K562 (cell line): ENCODE data around the gene MARCHF3. TPM values are rescaled to one million over a fixed set of nuclear protein-coding genes. Genes with fewer than 3 reads are reported as not detected.

ENCODE experiments used
- CAMTA2 ChIP-seq: fragments of 250-450 bp; sonication (Bioruptor Pico); conservative IDR thresholded peaks from 2 replicates; pipeline ENCODE4 v1.5.1; 2022
- CTBP1 ChIP-seq: fragments of 450-650 bp; IDR thresholded peaks from 2 replicates; pipeline ENCODE4 v1.6.1; 2016; ENCODE audit warnings: borderline replicate concordance
- KLF16 ChIP-seq: IDR thresholded peaks from 2 replicates; pipeline ENCODE4 v1.6.1; 2016; ENCODE audit warnings: antibody characterized with exemption
- NFATC3 ChIP-seq: fragments of 450-650 bp; IDR thresholded peaks from 2 replicates; pipeline ENCODE4 v1.6.1; 2017; ENCODE audit warnings: mild to moderate bottlenecking
- PURB ChIP-seq: sonication (generic); formaldehyde crosslinking; IDR thresholded peaks from 2 replicates; pipeline ENCODE4 v1.9.0; 2021; ENCODE audit warnings: low read depth, mild to moderate bottlenecking, missing genetic modification reagents
- SMAD1 ChIP-seq: fragments of 150-350 bp; IDR thresholded peaks from 2 replicates; pipeline ENCODE4 v1.6.1; 2014; ENCODE audit warnings: low read length, low read depth; ENCODE audit not compliant: partially characterized antibody
- SOX6 ChIP-seq: fragments of 450-650 bp; IDR thresholded peaks from 2 replicates; pipeline ENCODE4 v1.6.1; 2014; ENCODE audit warnings: mild to moderate bottlenecking
- SRSF3 ChIP-seq: fragments of 200-400 bp; formaldehyde crosslinking; IDR thresholded peaks from 2 replicates; pipeline ENCODE4 v1.6.1; 2016; ENCODE audit warnings: mild to moderate bottlenecking, low read length, moderate library complexity; ENCODE audit not compliant: insufficient read depth
- ZBTB40 ChIP-seq, 2 experiments: fragments of 450-650 bp in 1 of 2; sonication (generic) in 1 of 2; formaldehyde crosslinking in 1 of 2; IDR thresholded peaks; 2 replicates each; pipeline versions ENCODE4 v1.7.1 to v1.9.0; 2016 to 2022; ENCODE audit warnings: inconsistent platforms in 1 of 2, mild to moderate bottlenecking in 1 of 2, missing genetic modification reagents in 1 of 2
- ZFX ChIP-seq: sonication (generic); formaldehyde crosslinking; IDR thresholded peaks from 2 replicates; pipeline ENCODE4 v1.8.0; 2022; ENCODE audit warnings: mild to moderate bottlenecking, missing genetic modification reagents, moderate library complexity
- ZNF232 ChIP-seq: sonication (generic); formaldehyde crosslinking; IDR thresholded peaks from 2 replicates; pipeline ENCODE4 v1.8.0; 2022; ENCODE audit warnings: mild to moderate bottlenecking, missing genetic modification reagents
- ZNF696 ChIP-seq: fragments of 250-450 bp; sonication (Bioruptor Pico); conservative IDR thresholded peaks from 2 replicates; pipeline ENCODE4 v1.4.0; 2020; ENCODE audit warnings: mild to moderate bottlenecking, moderate library complexity
- ZSCAN32 ChIP-seq: fragments of 450-650 bp; formaldehyde crosslinking; IDR thresholded peaks from 2 replicates; pipeline ENCODE4 v1.4.0; 2020; ENCODE audit warnings: mild to moderate bottlenecking, moderate library complexity
- polyA plus RNA-seq, 8 experiments: library from polyadenylated mRNA; depleted of rRNA in 4 of 8; stranded (reverse) in 5 of 8; unstranded in 3 of 8; fragments of >200 nt; fragmentation: Nextera tagmentation in 2 of 8; fragmentation: Illumina TruSeq in 1 of 8; extraction: Ambion mirVana in 2 of 8; extraction: Trizol in 1 of 8; gene quantifications; 2 replicates each; pipeline versions ENCODE4 v1.2.1 to v1.2.3, GENCODE V29; 2011 to 2014; ENCODE audit warnings: inconsistent platforms in 1 of 8, missing spikeins in 1 of 8
- total RNA-seq, 7 experiments: library from RNA; depleted of rRNA in 6 of 7; stranded (reverse); fragments of >200 nt in 6 of 7; fragmentation: Illumina TruSeq in 2 of 7; extraction: Trizol in 2 of 7; gene quantifications; 2 replicates each; pipeline versions ENCODE4 v1.2.1 to v1.2.3, GENCODE V29; 2011 to 2021; ENCODE audit warnings: low replicate concordance in 1 of 7
- TF ChIP-seq, protein P1 (sequence below): IDR thresholded peaks from 2 replicates; pipeline ENCODE4 v1.6.1; 2012; ENCODE audit warnings: low read depth, low read length, improper control_type of control experiment, borderline replicate concordance
- TF ChIP-seq, protein P2 (sequence below): sonication (generic); formaldehyde crosslinking; IDR thresholded peaks from 2 replicates; pipeline ENCODE4 v1.8.1; 2022; ENCODE audit warnings: missing genetic modification reagents

The MARCHF3 gene
- total and polyA plus RNA-seq, 9 of the 15 experiments (the other 6 are each of a cell fraction or from before 2014, with no cell fraction given): 5.6 to 37.4 (median 16.5) TPM

- TF ChIP-seq ZBTB40 (IDR thresholded peaks at IDR 0.05): no peak; the same call in 1 of the 2 replicates
- TF ChIP-seq ZBTB40 (CRISPR knock-in tag; IDR thresholded peaks at IDR 0.05): no peak
- TF ChIP-seq SOX6: no peak
- no peak for TF ChIP-seq ZNF696 (CRISPR knock-in tag)
- TF ChIP-seq SRSF3: no peak
- no peak for TF ChIP-seq ZSCAN32 (CRISPR knock-in tag)
- TF ChIP-seq KLF16: no peak
- no peak for TF ChIP-seq PURB (CRISPR knock-in tag)
- TF ChIP-seq, protein P1, sequence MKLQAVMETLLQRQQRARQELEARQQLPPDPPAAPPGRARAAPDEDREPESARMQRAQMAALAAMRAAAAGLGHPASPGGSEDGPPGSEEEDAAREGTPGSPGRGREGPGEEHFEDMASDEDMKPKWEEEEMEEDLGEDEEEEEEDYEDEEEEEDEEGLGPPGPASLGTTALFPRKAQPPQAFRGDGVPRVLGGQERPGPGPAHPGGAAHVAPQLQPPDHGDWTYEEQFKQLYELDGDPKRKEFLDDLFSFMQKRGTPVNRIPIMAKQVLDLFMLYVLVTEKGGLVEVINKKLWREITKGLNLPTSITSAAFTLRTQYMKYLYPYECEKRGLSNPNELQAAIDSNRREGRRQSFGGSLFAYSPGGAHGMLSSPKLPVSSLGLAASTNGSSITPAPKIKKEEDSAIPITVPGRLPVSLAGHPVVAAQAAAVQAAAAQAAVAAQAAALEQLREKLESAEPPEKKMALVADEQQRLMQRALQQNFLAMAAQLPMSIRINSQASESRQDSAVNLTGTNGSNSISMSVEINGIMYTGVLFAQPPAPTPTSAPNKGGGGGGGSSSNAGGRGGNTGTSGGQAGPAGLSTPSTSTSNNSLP: no peak
- no peak for TF ChIP-seq SMAD1
- TF ChIP-seq ZFX (CRISPR knock-in tag): no peak
- TF ChIP-seq CTBP1: no peak
- TF ChIP-seq NFATC3: no peak
- no peak for TF ChIP-seq CAMTA2 (CRISPR knock-in tag)
- no peak for TF ChIP-seq ZNF232 (CRISPR knock-in tag)
- TF ChIP-seq, protein P2, sequence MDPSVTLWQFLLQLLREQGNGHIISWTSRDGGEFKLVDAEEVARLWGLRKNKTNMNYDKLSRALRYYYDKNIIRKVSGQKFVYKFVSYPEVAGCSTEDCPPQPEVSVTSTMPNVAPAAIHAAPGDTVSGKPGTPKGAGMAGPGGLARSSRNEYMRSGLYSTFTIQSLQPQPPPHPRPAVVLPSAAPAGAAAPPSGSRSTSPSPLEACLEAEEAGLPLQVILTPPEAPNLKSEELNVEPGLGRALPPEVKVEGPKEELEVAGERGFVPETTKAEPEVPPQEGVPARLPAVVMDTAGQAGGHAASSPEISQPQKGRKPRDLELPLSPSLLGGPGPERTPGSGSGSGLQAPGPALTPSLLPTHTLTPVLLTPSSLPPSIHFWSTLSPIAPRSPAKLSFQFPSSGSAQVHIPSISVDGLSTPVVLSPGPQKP: no peak
Measured at GRCh38 chr5:126864042-126864688, 166.2 kb downstream of the MARCHF3 start (continued).
